Activated CD8-positive, alpha-beta T cell treated with anti-CD3 and anti-CD28 coated beads for 36 hours (primary cell): ENCODE results near the gene PMS1. TPM values are rescaled to one million over a fixed set of nuclear protein-coding genes. Genes with fewer than 3 reads are reported as not detected.

Experiments
- ATAC-seq: fragments of 200-7000 bp; cut with Tn5 transposase; one replicate; pipeline ENCODE4 v1.10.0; 2021; ENCODE audit warnings: mild to moderate bottlenecking, moderate library complexity
- CTCF ChIA-PET: fragments of 350-600 bp; sonication (Branson Sonifier 250); formaldehyde crosslinking; loops from one replicate; lab custom pipeline; 2021; ENCODE audit warnings: antibody characterized with exemption; lab: Charles Lee
- POLR2A ChIA-PET: fragments of 350-600 bp; sonication (Branson Sonifier 250); formaldehyde crosslinking; loops from one replicate; lab custom pipeline; 2021; ENCODE audit warnings: antibody characterized with exemption; lab: Charles Lee
- DNase-seq: peaks from one replicate; pipeline ENCODE4 v3.0.0-alpha.2; 2020
- H3K27ac Mint-ChIP-seq: one replicate; pipeline ENCODE4 v1.8.0; 2021; ENCODE audit warnings: mild to moderate bottlenecking, mixed read lengths
- H3K27me3 Mint-ChIP-seq: one replicate; pipeline ENCODE4 v1.8.0; 2021; ENCODE audit warnings: mixed read lengths
- H3K36me3 Mint-ChIP-seq: one replicate; pipeline ENCODE4 v1.8.0; 2021; ENCODE audit warnings: low read depth, mixed read lengths
- H3K4me1 Mint-ChIP-seq: one replicate; pipeline ENCODE4 v1.8.0; 2021; ENCODE audit warnings: low read depth, mixed read lengths
- H3K4me3 Mint-ChIP-seq: one replicate; pipeline ENCODE4 v1.8.0; 2021; ENCODE audit warnings: mild to moderate bottlenecking, moderate library complexity, mixed read lengths
- H3K9me3 Mint-ChIP-seq: one replicate; pipeline ENCODE4 v1.8.0; 2021; ENCODE audit warnings: mixed read lengths
- intact Hi-C: fragments of 100-400 bp; cut with micrococcal nuclease; formaldehyde crosslinking; loops from one replicate; pipeline ENCODE4 v1.10.0; 2022
- total RNA-seq, 2 experiments: library from RNA; stranded (reverse); gene quantifications; one replicate each; pipeline ENCODE4 v1.2.3, GENCODE V29; 2021
- TF ChIP-seq, protein P1 (sequence below): fragments of 200-600 bp; IDR thresholded peaks from one replicate; pipeline ENCODE4 v1.8.0; 2022; ENCODE audit warnings: antibody characterized with exemption, mild to moderate bottlenecking

Gene PMS1
- total RNA-seq, 2 experiments from 2014 or later = 44.3 to 58.5 TPM

DNA sequence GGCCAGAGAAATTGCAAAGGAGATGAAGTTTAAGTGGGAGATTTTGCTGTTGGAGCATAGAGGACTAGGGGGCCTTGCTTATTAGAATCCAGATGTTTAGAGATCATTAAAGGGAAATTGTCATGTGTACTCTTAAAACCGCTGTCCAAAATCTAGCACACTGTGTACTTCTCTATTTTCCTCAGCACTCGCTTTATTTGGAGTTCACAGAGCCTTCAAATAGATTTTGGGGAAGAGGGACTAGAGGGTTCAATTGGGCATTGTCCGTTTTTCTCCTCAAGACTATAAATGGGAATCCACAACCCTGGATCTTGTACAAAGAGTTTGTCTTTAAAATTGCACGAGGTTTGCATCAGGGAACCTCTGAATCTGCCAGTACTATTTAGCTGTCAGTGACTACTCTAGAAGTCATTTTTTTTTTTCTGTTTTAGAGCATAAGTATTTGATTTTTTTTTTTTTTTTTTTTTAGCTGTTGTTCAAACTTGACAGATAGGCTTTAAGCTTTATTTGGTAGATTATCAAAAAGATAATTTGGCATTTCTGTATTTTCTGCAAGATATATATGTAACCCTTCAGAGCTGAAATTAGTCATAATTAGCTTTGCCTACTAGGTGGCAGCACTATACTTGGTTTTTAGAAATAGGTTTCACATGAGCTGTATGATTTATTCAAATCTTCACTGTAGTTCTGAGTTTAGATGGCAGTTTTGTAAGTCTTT lies 14.2 kb downstream of the PMS1 start:
- Mint-ChIP-seq H3K27ac (no peak overlapping the region), H3K36me3 (peaks cover 26% of the 10 kb centered on the region), H3K27me3 (no peaks in the 10 kb centered on the region), H3K4me1 (peaks cover 15% of the 10 kb centered on the region), H3K9me3 (no peaks in the 10 kb centered on the region), H3K4me3 (no peak overlapping the region)
- intact Hi-C loops = no loop called here
- CTCF ChIA-PET = interaction anchor here (0.5 to 2.3 kb wide), 8 partner anchors 9 to 300 kb away, joined by 3 to 7 read pairs (median 3); no protein-coding TSS in a partner anchor
- DNase-seq (no peak), ATAC-seq (peak; percentile 37)
- TF ChIP-seq, protein P1, sequence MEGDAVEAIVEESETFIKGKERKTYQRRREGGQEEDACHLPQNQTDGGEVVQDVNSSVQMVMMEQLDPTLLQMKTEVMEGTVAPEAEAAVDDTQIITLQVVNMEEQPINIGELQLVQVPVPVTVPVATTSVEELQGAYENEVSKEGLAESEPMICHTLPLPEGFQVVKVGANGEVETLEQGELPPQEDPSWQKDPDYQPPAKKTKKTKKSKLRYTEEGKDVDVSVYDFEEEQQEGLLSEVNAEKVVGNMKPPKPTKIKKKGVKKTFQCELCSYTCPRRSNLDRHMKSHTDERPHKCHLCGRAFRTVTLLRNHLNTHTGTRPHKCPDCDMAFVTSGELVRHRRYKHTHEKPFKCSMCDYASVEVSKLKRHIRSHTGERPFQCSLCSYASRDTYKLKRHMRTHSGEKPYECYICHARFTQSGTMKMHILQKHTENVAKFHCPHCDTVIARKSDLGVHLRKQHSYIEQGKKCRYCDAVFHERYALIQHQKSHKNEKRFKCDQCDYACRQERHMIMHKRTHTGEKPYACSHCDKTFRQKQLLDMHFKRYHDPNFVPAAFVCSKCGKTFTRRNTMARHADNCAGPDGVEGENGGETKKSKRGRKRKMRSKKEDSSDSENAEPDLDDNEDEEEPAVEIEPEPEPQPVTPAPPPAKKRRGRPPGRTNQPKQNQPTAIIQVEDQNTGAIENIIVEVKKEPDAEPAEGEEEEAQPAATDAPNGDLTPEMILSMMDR = peak; percentile 36
- POLR2A ChIA-PET = interaction anchor here (2.1 kb wide), 1 partner anchor 14 kb away, joined by 6 read pairs; the partner anchor contains the start of genes ORMDL1 and PMS1

DNA sequence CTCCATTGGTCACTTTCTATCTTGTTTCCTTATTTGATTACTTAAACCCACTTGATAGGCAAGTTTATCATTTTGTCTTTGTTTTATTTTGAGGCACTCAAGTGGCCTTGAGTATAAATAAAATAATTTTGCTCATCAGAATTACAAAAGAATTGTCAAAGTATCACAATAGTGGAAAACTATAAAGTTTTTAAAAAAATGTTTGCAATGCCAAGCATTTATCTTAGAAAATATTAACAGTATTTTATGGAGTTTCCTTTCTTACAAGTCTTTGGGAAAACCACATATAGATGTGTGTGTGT lies 14.7 kb downstream of the PMS1 start:
- Mint-ChIP-seq H3K4me3 (no peak overlapping the region), H3K9me3 (no peaks in the 10 kb centered on the region), H3K4me1 (peaks cover 15% of the 10 kb centered on the region), H3K27me3 (no peaks in the 10 kb centered on the region), H3K36me3 (peaks cover 26% of the 10 kb centered on the region), H3K27ac (no peak overlapping the region)
- TF ChIP-seq, protein P1 = no peak
- intact Hi-C loops = no loop called here
- POLR2A ChIA-PET = interaction anchor here (2.1 kb wide), 1 partner anchor 15 kb away, joined by 6 read pairs; the partner anchor contains the start of genes ORMDL1 and PMS1
- DNase-seq (no peak), ATAC-seq (no peak)
- CTCF ChIA-PET = interaction anchor here (0.5 to 2.3 kb wide), 7 partner anchors 9 to 299 kb away, joined by 3 to 7 read pairs (median 3); no protein-coding TSS in a partner anchor

DNA sequence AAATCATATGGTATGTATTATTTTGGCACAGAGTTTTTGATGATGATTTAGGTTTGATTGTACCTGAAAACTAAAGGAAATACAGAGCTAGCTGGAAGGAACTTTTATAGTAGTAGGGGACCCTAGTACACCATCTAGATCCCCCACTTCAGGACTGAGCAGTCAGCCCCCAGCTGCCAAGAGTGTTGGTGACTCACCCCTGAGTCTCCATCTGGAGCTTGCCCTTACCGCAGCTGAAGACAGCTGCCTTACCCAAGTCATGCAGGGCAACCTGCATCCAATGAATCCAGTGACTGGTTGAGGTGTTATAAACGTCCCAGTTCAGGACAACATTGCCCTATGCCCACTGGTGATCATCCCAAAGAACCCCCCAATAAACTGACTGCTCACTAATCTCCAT lies 15.3 kb downstream of the PMS1 start:
- peaks cover 28% of the 10 kb centered on the region for H3K36me3 Mint-ChIP-seq

DNA sequence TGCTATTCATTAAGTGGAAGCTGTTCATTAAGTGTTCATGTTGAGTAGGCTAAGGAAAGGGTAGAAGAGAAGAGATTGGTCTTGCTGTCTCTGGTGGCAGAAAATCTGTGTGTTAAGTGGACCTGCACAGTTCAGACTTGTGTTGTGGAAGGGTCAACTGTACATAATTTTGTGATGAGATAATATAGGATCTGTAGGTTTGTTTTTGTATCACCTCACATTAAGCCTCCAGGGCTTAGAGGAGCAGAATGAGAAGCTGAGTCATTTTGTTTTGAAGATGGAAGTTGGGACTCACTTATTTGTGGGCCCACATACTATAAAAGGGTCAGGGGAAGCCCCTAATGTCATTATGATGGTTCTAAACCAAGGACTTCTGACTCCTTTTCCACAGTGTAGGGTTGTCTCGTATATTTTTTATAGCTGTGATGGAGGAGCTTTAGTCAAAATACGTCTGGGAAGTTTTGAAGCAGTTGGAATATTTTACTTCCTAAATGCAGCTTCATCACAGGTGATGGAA lies 18.2 kb downstream of the PMS1 start:
- H3K36me3 Mint-ChIP-seq = peaks cover 23% of the 10 kb centered on the region
- intact Hi-C loops = no loop called here
- ChIA-PET CTCF (interaction anchor here (0.8 kb wide), 1 partner anchor 36 kb away, joined by 3 read pairs; no protein-coding TSS in a partner anchor), POLR2A (interaction anchor here (0.9 kb wide), 1 partner anchor 40 kb away, joined by 4 read pairs; the partner anchor contains the start of gene OSGEPL1)
- TF ChIP-seq, protein P1 = no peak
- no peak overlapping the region for H3K27ac Mint-ChIP-seq
- DNase-seq (no peak), ATAC-seq (peak; percentile 27)
- H3K9me3 Mint-ChIP-seq = no peaks in the 10 kb centered on the region
- no peak overlapping the region for H3K4me3 Mint-ChIP-seq
- H3K27me3 Mint-ChIP-seq = no peaks in the 10 kb centered on the region
- peaks cover 15% of the 10 kb centered on the region for H3K4me1 Mint-ChIP-seq

More for the DNA sequence above, 15.3 kb downstream of the PMS1 start:
- Mint-ChIP-seq H3K4me1 (peaks cover 15% of the 10 kb centered on the region), H3K27ac (no peak overlapping the region), H3K27me3 (no peaks in the 10 kb centered on the region), H3K4me3 (no peak overlapping the region), H3K9me3 (no peaks in the 10 kb centered on the region)
- TF ChIP-seq, protein P1 = no peak
- DNase-seq (no peak), ATAC-seq (no peak)
- ChIA-PET CTCF (interaction anchor here (1.3 to 2.3 kb wide), 2 partner anchors 48 to 83 kb away, joined by 3 to 7 read pairs; no protein-coding TSS in a partner anchor), POLR2A (interaction anchor here (2.1 kb wide), 1 partner anchor 15 kb away, joined by 6 read pairs; the partner anchor contains the start of genes ORMDL1 and PMS1)
- intact Hi-C loops = no loop called here

DNA sequence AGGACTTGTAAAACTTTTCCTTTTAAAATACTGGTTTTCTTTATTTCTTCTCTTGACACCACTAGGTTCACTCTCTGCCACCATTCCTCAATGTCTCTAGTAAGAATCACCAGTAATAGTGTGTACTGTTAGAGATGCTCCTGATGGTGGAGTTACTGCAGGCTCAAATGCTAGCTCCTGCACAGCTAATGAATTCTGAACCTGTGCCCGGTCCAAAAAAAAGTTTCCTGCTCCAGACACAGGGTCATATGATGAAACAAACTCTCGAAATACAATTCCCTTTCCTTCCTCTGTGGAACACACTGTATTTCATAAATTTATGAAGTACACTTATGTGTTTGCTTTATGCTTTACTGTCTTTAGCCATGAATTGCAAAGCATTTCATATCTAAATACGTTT lies 19.2 kb downstream of the PMS1 start:
- no peak for ATAC-seq
- Mint-ChIP-seq H3K27ac (no peak overlapping the region), H3K27me3 (no peaks in the 10 kb centered on the region), H3K36me3 (peaks cover 18% of the 10 kb centered on the region), H3K4me3 (no peak overlapping the region), H3K4me1 (peaks cover 9% of the 10 kb centered on the region), H3K9me3 (no peaks in the 10 kb centered on the region)
- intact Hi-C loops = no loop called here
- ChIA-PET POLR2A (no interaction called here), CTCF (no interaction called here)
- no peak for DNase-seq
- TF ChIP-seq, protein P1 = no peak
